ENCODE measurements around the gene SPATA32. TPM values are rescaled to one million over a fixed set of nuclear protein-coding genes. Genes with fewer than 3 reads are reported as not detected.
"Not testable (repeated sequence)": the region's sequence is repeated elsewhere in the genome, so short reads cannot be mapped to it uniquely, and the experiment has no call there.

The SPATA32 gene
- total RNA-seq, 5 donors from 2014 or later (not counting 1 experiment from before 2014, with no cell fraction given): 0.37 to 0.55 (median 0.42) TPM; not detected in 1

DNA sequence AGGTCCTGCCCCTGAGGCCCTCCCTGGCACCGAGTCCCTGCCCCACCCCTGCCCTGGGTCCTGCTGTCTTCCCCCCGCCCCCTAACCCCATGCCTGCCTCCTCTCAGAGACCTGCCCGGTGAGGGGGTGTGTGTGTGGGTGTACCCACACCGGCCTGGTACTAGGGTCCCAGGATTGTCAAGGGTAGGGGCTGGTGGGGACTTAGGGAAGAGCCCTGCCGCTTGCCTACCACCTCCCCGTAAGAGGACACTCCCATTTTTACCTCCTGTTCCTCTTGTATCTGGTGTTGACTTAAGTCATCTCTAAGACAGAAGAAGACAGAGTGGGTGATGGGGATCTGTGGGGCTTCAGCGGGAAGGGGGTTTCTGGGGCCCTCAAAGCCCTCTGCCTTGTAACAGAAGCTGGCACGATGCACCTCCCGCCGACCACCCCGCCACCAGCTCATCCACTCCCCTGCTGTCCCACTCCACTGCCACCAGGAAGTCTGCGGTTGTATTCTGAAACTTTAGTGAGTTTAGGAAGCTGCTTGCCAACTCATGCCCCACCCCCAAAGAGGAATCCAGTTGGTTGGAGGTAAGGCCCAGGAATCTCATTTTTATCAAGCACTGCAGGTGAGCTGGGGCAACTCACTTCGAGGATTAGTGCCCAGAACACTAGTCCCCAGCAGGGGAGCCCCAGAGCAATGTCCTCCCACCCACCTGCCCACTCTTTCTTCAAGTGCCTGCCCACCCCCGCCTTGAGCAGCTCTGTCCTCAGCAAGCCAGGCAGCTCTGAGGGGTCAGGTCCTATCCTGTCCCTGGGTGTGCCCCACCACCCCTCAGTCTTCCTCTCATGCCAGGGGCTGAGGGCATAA, 5.6 kb downstream of the SPATA32 start:
- 29% methylated on average over 1 of the region's 14 CpGs for WGBS (ENCODE audit: insufficient coverage)
- Mint-ChIP-seq H3K9me3 (no peaks in the 10 kb centered on the region), H3K36me3 (peaks cover 9% of the 10 kb centered on the region), H3K27me3 (no peaks in the 10 kb centered on the region), H3K4me3 (peak overlapping the region in 2 of 3 donors; percentile 0 to 9), H3K27ac (peak overlapping the region; percentile 81 to 83), H3K4me1 (peaks cover 54 to 68% (median 65%) of the 10 kb centered on the region in 3 donors)
- Histone ChIP-seq H3K4me1 (ENCODE audit: control insufficient read depth in 1 of 2, extremely low read depth in 1 of 2, insufficient read depth in 2 of 2, low read length in 2 of 2) (peaks cover 2 to 59% of the 10 kb centered on the region in 2 experiments), H3K27ac (ENCODE audit: low read length) (no peak overlapping the region), H3K9me3 (no peaks in the 10 kb centered on the region), H3K4me3 (ENCODE audit: control insufficient read depth in 1 of 2, extremely low read depth in 1 of 2, low read length in 1 of 2) (no peak overlapping the region), H3K36me3 (ENCODE audit: control insufficient read depth in 2 of 2, extremely low read depth in 1 of 2, insufficient read depth in 1 of 2, low read length in 1 of 2) (peaks cover 0 to 7% of the 10 kb centered on the region in 2 donors), H3K27me3 (replicated peaks in 1 of 2; ENCODE audit: control insufficient read depth in 2 of 2, extremely low read depth in 1 of 2, insufficient read depth in 2 of 2, low read length in 1 of 2) (no peaks in the 10 kb centered on the region)
- POLR2A ChIA-PET: interaction anchor here in 1 of 2 donors (0.6 kb wide), 1 partner anchor 7 kb away, joined by 3 read pairs; no protein-coding TSS in a partner anchor
- ATAC-seq (replicated peaks in 1 of 4): peak; percentile 22 to 48 (median 28)
- peak in 5 of 35 experiments; percentile 23 to 33 (median 29) for DNase-seq
- CTCF ChIA-PET: interaction anchor here (0.5 to 1.4 kb wide), 3 partner anchors 8 to 746 kb away, joined by 3 to 5 read pairs (median 3); no protein-coding TSS in a partner anchor

DNA sequence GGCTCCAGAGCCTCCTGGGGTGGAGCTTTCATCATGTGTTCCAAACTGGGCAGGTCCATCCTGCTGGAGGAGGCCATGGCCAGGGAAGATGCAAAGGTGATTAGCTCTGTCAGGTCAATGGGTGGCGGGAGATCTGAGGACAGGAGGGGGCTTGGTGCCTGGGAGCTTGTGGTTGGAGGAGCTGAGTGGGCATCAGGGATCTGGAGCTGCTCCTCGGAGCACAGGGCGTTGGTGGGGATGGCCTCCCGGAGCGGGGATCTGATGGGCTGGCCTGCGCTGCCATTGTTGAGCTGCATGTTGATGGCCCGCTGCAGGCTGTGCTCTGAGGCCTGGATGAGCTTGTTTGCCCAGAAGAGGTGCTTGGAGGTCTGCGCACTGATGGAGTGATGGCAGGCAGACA, 6.5 kb downstream of the SPATA32 start:
- no peaks in the 10 kb centered on the region for H3K27me3 ChIP-seq (replicated peaks in 1 of 2; ENCODE audit: control insufficient read depth in 2 of 2, extremely low read depth in 1 of 2, insufficient read depth in 2 of 2, low read length in 1 of 2)
- Mint-ChIP-seq H3K36me3 (peaks cover 9% of the 10 kb centered on the region), H3K4me1 (peaks cover 52 to 68% (median 66%) of the 10 kb centered on the region in 3 donors), H3K9me3 (no peaks in the 10 kb centered on the region), H3K27me3 (no peaks in the 10 kb centered on the region), H3K4me3 (no peak overlapping the region), H3K27ac (peak overlapping the region; percentile 72 to 79)
- no peaks in the 10 kb centered on the region for H3K9me3 ChIP-seq
- H3K36me3 ChIP-seq (ENCODE audit: control insufficient read depth in 2 of 2, extremely low read depth in 1 of 2, insufficient read depth in 1 of 2, low read length in 1 of 2): peaks cover 3 to 9% of the 10 kb centered on the region in 2 donors
- H3K4me3 ChIP-seq (ENCODE audit: control insufficient read depth in 1 of 2, extremely low read depth in 1 of 2, low read length in 1 of 2): no peak overlapping the region
- peaks cover 5 to 59% of the 10 kb centered on the region in 2 experiments for H3K4me1 ChIP-seq (ENCODE audit: control insufficient read depth in 1 of 2, extremely low read depth in 1 of 2, insufficient read depth in 2 of 2, low read length in 2 of 2)
- no peak overlapping the region for H3K27ac ChIP-seq (ENCODE audit: low read length)
- DNase-seq (no peak), ATAC-seq (replicated peaks in 1 of 4) (no peak)
- CTCF ChIA-PET: interaction anchor here in 1 of 2 donors (0.5 kb wide), 1 partner anchor 973 kb away, joined by 3 read pairs; no protein-coding TSS in a partner anchor
- POLR2A ChIA-PET: interaction anchor here in 1 of 2 donors (0.6 to 1.1 kb wide), 2 partner anchors 9 to 107 kb away, joined by 3 to 6 read pairs; partner anchors contain the start of gene HEXIM1
- 97% methylated on average over 8 of the region's 8 CpGs for WGBS (ENCODE audit: insufficient coverage)

DNA sequence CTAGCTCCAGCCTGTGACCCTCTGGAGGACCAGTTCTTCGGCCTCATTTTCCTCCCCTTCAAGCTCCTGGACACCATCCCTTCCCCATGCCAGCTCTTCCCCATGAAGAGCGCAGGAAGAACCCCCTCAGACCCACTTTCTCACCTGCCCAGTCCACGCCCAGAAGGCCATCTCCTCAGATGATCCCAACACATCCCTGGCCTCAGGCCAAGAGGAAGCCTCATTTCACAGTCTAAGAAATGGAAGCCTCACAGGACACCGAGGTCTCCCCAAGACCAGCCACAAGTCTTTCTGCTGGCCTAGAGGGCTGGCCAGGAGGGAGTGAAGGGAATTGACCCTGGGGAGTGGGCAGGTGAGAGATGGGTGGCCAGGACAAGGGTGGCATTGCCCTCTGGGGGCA, 8.0 kb downstream of the SPATA32 start:
- Histone ChIP-seq H3K27me3 (replicated peaks in 1 of 2; ENCODE audit: control insufficient read depth in 2 of 2, extremely low read depth in 1 of 2, insufficient read depth in 2 of 2, low read length in 1 of 2) (no peaks in the 10 kb centered on the region), H3K4me1 (ENCODE audit: control insufficient read depth in 1 of 2, extremely low read depth in 1 of 2, insufficient read depth in 2 of 2, low read length in 2 of 2) (peaks cover 18 to 74% of the 10 kb centered on the region in 2 experiments), H3K36me3 (ENCODE audit: control insufficient read depth in 2 of 2, extremely low read depth in 1 of 2, insufficient read depth in 1 of 2, low read length in 1 of 2) (peaks cover 3 to 18% of the 10 kb centered on the region in 2 donors), H3K4me3 (ENCODE audit: control insufficient read depth in 1 of 2, extremely low read depth in 1 of 2, low read length in 1 of 2) (no peak overlapping the region), H3K27ac (ENCODE audit: low read length) (no peak overlapping the region), H3K9me3 (no peaks in the 10 kb centered on the region)
- DNase-seq (no peak), ATAC-seq (replicated peaks in 1 of 4) (no peak)
- no peak overlapping the region for H3K4me3 Mint-ChIP-seq
- ChIA-PET POLR2A (no interaction called here), CTCF (interaction anchor here in 1 of 2 donors (0.6 kb wide), 1 partner anchor 120 kb away, joined by 6 read pairs; no protein-coding TSS in a partner anchor)
- 100% methylated on average over 3 of the region's 4 CpGs for WGBS (ENCODE audit: insufficient coverage)
- H3K9me3 Mint-ChIP-seq: no peaks in the 10 kb centered on the region
- H3K36me3 Mint-ChIP-seq: peaks cover 7% of the 10 kb centered on the region
- H3K27ac Mint-ChIP-seq: peak overlapping the region; percentile 82 to 85
- H3K27me3 Mint-ChIP-seq: no peaks in the 10 kb centered on the region
- peaks cover 53 to 78% (median 75%) of the 10 kb centered on the region in 3 donors for H3K4me1 Mint-ChIP-seq

DNA sequence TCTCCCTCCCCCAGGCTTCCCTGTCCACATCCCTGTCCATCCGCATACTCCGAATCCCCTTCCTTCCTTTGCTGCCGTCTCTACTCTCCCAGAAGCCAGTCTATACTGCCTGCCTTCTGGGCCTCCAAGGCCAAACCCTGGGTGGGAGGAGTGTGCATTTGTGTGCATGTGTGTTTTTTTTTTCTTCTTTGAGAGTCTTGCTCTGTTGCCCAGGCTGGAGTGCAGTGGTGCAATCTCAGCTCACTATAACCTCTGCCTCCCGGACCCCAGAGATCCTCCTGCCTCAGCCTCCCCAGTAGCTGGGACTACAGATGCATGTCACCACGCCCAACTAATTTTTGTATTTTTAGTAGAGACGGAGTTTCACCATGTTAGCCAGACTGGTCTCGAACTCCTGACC, 8.7 kb downstream of the SPATA32 start:
- H3K4me3 Mint-ChIP-seq: peak overlapping the region in 1 of 3 donors; percentile 45
- H3K27me3 Mint-ChIP-seq; ATAC-seq (replicated peaks in 1 of 4); H3K9me3 ChIP-seq; CTCF ChIA-PET; POLR2A ChIA-PET; DNase-seq; H3K27ac ChIP-seq (ENCODE audit: low read length); H3K36me3 Mint-ChIP-seq; H3K9me3 Mint-ChIP-seq; H3K4me3 ChIP-seq (ENCODE audit: control insufficient read depth in 1 of 2, extremely low read depth in 1 of 2, low read length in 1 of 2); H3K27me3 ChIP-seq (replicated peaks in 1 of 2; ENCODE audit: control insufficient read depth in 2 of 2, extremely low read depth in 1 of 2, insufficient read depth in 2 of 2, low read length in 1 of 2): not testable (repeated sequence)
- peaks cover 57 to 84% (median 81%) of the 10 kb centered on the region in 3 donors for H3K4me1 Mint-ChIP-seq
- H3K27ac Mint-ChIP-seq: peak overlapping the region; percentile 82 to 85
- peaks cover 20 to 80% of the 10 kb centered on the region in 2 experiments for H3K4me1 ChIP-seq (ENCODE audit: control insufficient read depth in 1 of 2, extremely low read depth in 1 of 2, insufficient read depth in 2 of 2, low read length in 2 of 2)
- peaks cover 3 to 18% of the 10 kb centered on the region in 2 donors for H3K36me3 ChIP-seq (ENCODE audit: control insufficient read depth in 2 of 2, extremely low read depth in 1 of 2, insufficient read depth in 1 of 2, low read length in 1 of 2)
- WGBS (ENCODE audit: insufficient coverage): 97% methylated on average over 4 of the region's 7 CpGs

DNA sequence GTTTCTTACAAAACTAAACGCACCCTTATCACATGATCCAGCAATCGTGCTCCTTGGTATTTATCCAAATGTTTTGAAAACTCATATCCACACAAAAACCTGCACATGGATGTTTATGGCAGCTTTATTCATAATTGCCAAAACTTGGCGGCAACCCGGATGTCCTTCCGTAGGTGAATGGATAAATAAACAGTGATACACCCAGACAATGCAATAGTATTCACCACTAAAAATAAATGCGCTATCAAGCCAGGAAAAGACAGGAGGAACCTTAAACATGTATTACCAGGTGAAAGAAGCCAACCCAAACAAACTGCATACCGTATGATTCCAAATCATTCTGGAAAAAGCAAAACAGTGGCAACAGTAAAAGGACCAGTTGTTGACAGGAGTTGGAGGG, 10.0 kb downstream of the SPATA32 start:
- Mint-ChIP-seq H3K36me3 (peaks cover 9% of the 10 kb centered on the region), H3K4me3 (no peak overlapping the region), H3K27ac (peak overlapping the region; percentile 82 to 85), H3K27me3 (no peaks in the 10 kb centered on the region), H3K9me3 (no peaks in the 10 kb centered on the region), H3K4me1 (peaks cover 54 to 81% (median 74%) of the 10 kb centered on the region in 3 donors)
- no peak for ATAC-seq (replicated peaks in 1 of 4)
- no peak for DNase-seq
- Histone ChIP-seq H3K36me3 (ENCODE audit: control insufficient read depth in 2 of 2, extremely low read depth in 1 of 2, insufficient read depth in 1 of 2, low read length in 1 of 2) (peaks cover 0 to 19% of the 10 kb centered on the region in 2 donors), H3K4me1 (ENCODE audit: control insufficient read depth in 1 of 2, extremely low read depth in 1 of 2, insufficient read depth in 2 of 2, low read length in 2 of 2) (peaks cover 18 to 89% of the 10 kb centered on the region in 2 experiments), H3K4me3 (ENCODE audit: control insufficient read depth in 1 of 2, extremely low read depth in 1 of 2, low read length in 1 of 2) (no peak overlapping the region), H3K27me3 (replicated peaks in 1 of 2; ENCODE audit: control insufficient read depth in 2 of 2, extremely low read depth in 1 of 2, insufficient read depth in 2 of 2, low read length in 1 of 2) (no peaks in the 10 kb centered on the region), H3K9me3 (no peaks in the 10 kb centered on the region), H3K27ac (ENCODE audit: low read length) (no peak overlapping the region)
- ChIA-PET CTCF (interaction anchor here in 1 of 2 donors (0.7 kb wide), 3 partner anchors 90 to 858 kb away, joined by 4 to 6 read pairs (median 5); no protein-coding TSS in a partner anchor), POLR2A (no interaction called here)
- WGBS (ENCODE audit: insufficient coverage): no CpG with 5 or more reads among the region's 7 CpGs

All from T-cell (primary cell).